K562 (cell line): ENCODE measurements around the gene HOXB4. TPM values are rescaled to one million over a fixed set of nuclear protein-coding genes. Genes with fewer than 3 reads are reported as not detected.

Experiments used
- CBX1 ChIP-seq: sonication (generic); IDR thresholded peaks from 2 replicates; pipeline ENCODE4 v1.6.1; 2016; ENCODE audit warnings: antibody characterized with exemption, low read depth, mild to moderate bottlenecking
- CHD7 ChIP-seq: fragments of 200-600 bp; sonication (generic); IDR thresholded peaks from one replicate; pipeline ENCODE4 v1.6.1; 2012; ENCODE audit warnings: mild to moderate bottlenecking, low read depth, low read length, inconsistent platforms
- CREM ChIP-seq: IDR thresholded peaks from 2 replicates; pipeline ENCODE4 v1.6.1; 2014; ENCODE audit warnings: antibody characterized with exemption, low read depth
- CTBP1 ChIP-seq: fragments of 450-650 bp; IDR thresholded peaks from 2 replicates; pipeline ENCODE4 v1.6.1; 2016; ENCODE audit warnings: borderline replicate concordance
- ETV5 ChIP-seq: sonication (generic); formaldehyde crosslinking; IDR thresholded peaks from 2 replicates; pipeline ENCODE4 v1.4.0; 2020; ENCODE audit warnings: low read depth, mild to moderate bottlenecking, missing genetic modification reagents
- HNRNPLL ChIP-seq: fragments of 200-400 bp; formaldehyde crosslinking; IDR thresholded peaks from 2 replicates; pipeline ENCODE4 v1.6.1; 2017; ENCODE audit warnings: low read length, low read depth, mild to moderate bottlenecking; ENCODE audit not compliant: poor library complexity, severe bottlenecking
- KDM4B ChIP-seq, 2 experiments: fragments of 450-650 bp in 1 of 2; sonication (generic) in 1 of 2; IDR thresholded peaks; 2 replicates each; pipeline ENCODE4 v1.6.1; 2016 to 2017; ENCODE audit warnings: borderline replicate concordance in 2 of 2, antibody characterized with exemption in 1 of 2, low read depth in 1 of 2, mild to moderate bottlenecking in 1 of 2
- MLLT1 ChIP-seq, 2 experiments: fragments of 450-650 bp; IDR thresholded peaks; 2 replicates each; pipeline ENCODE4 v1.6.1; 2016
- SMAD2 ChIP-seq: fragments of 150-350 bp; IDR thresholded peaks from 2 replicates; pipeline ENCODE4 v1.6.1; 2014; ENCODE audit warnings: low read depth, mild to moderate bottlenecking, low read length
- STAT5A ChIP-seq: IDR thresholded peaks from 2 replicates; pipeline ENCODE4 v1.6.1; 2012; ENCODE audit warnings: low read length, inconsistent platforms, borderline replicate concordance
- TCF3 ChIP-seq: sonication (generic); formaldehyde crosslinking; IDR thresholded peaks from 2 replicates; pipeline ENCODE4 v1.4.0; 2020; ENCODE audit warnings: mild to moderate bottlenecking, missing genetic modification reagents
- USF1 ChIP-seq: sonication (generic); formaldehyde crosslinking; IDR thresholded peaks from 2 replicates; pipeline ENCODE4 v1.9.0; 2022; ENCODE audit warnings: mild to moderate bottlenecking, missing genetic modification reagents
- ZNF133 ChIP-seq: fragments of 250-450 bp; sonication (Bioruptor Pico); IDR thresholded peaks from 2 replicates; pipeline ENCODE4 v1.4.0; 2020; ENCODE audit warnings: mild to moderate bottlenecking
- ZNF717 ChIP-seq: fragments of 250-450 bp; sonication (Bioruptor Pico); IDR thresholded peaks from 2 replicates; pipeline ENCODE4 v1.5.0; 2021
- polyA plus RNA-seq, 8 experiments: library from polyadenylated mRNA; depleted of rRNA in 4 of 8; stranded (reverse) in 5 of 8; unstranded in 3 of 8; fragments of >200 nt; fragmentation: Nextera tagmentation in 2 of 8; fragmentation: Illumina TruSeq in 1 of 8; extraction: Ambion mirVana in 2 of 8; extraction: Trizol in 1 of 8; gene quantifications; 2 replicates each; pipeline versions ENCODE4 v1.2.1 to v1.2.3, GENCODE V29; 2011 to 2014; ENCODE audit warnings: inconsistent platforms in 1 of 8, missing spikeins in 1 of 8
- total RNA-seq, 7 experiments: library from RNA; depleted of rRNA in 6 of 7; stranded (reverse); fragments of >200 nt in 6 of 7; fragmentation: Illumina TruSeq in 2 of 7; extraction: Trizol in 2 of 7; gene quantifications; 2 replicates each; pipeline versions ENCODE4 v1.2.1 to v1.2.3, GENCODE V29; 2011 to 2021; ENCODE audit warnings: low replicate concordance in 1 of 7

Gene HOXB4
- total and polyA plus RNA-seq, 9 of the 15 experiments (the other 6 are each of a cell fraction or from before 2014, with no cell fraction given), result 1.6 to 34.9 (median 14.9) TPM

GRCh38 chr17:48626245-48627117 is 48.3 kb upstream of the HOXB4 start, which contains the start of gene HOXB9 (continued):
- TF ChIP-seq USF1 (CRISPR knock-in tag) (no peak), CTBP1 (peak; percentile 71; the same call in 1 of the 2 replicates), CBX1 (no peak), ETV5 (CRISPR knock-in tag) (peak; percentile 89), TCF3 (peak; percentile 51; the same call in 1 of the 2 replicates), ZNF717 (CRISPR knock-in tag) (no peak), MLLT1 (IDR thresholded peaks at IDR 0.05) (peak; percentile 23 to 65; a peak in 3 of 4 replicates), KDM4B (IDR thresholded peaks at IDR 0.05; ENCODE audit: borderline replicate concordance in 2 of 2, low read depth in 1 of 2) (peak in 1 of 2 experiments; percentile 100; a peak in 2 of 4 replicates), CREM (peak; percentile 97), HNRNPLL (peak; percentile 52), ZNF133 (CRISPR knock-in tag) (no peak), CHD7 (no peak), STAT5A (peak; percentile 28; the same call in 1 of the 2 replicates), SMAD2 (no peak)
